Activated CD4-positive, alpha-beta T cell treated with anti-CD3 and anti-CD28 coated beads, Interleukin-2, amount 50 U/mL, for 16 hours (primary cell): ENCODE measurements around the gene SLC36A3.

Experiments
- DNase-seq: peaks from one replicate; pipeline ENCODE4 v3.0.0-alpha.2; 2020

The SLC36A3 gene

DNA sequence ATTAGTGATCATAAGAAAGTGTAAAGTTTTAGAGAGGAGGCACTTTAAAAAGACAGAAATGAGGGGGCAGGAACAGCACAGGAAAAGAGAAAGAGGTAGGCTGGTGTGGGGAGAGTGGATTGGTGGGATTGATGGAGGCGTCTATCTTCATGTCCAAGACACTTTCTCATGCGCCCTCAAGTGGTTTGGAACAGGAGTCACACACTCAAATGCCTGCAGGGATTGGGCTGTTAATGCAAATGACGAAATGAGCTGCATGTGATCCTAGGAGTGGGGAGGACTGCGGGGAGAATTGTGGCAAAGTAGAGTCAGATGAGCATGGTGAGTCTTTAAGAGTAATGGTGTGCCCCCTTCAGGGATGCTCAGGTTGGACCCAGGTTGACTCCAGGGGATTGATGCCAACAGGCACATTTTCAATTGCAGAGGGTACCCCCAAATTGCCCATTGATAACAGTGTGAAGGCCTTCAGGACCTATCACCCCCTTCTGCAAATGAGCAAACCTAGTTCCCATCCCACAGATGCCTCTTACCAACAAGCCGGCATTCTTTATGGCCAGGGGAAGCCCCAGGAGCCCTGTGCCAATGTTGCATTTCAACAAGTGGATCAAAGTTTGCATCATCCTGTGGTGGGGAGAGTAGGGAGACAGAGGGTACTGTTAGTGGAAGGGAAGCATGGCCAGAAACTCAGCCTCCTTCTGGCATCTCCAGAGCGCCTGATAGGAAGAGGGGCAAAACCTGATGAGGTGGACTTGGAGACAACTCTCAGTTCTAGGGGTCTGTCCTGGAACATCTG is 5.3 kb downstream of the SLC36A3 start:
- peak; percentile 60 for DNase-seq

GRCh38 chr5:151296974-151297373 is 6.6 kb downstream of the SLC36A3 start:
- DNase-seq, result no peak

- no peak for DNase-seq
Measured at GRCh38 chr5:151296478-151296830, 7.1 kb downstream of the SLC36A3 start.

DNA sequence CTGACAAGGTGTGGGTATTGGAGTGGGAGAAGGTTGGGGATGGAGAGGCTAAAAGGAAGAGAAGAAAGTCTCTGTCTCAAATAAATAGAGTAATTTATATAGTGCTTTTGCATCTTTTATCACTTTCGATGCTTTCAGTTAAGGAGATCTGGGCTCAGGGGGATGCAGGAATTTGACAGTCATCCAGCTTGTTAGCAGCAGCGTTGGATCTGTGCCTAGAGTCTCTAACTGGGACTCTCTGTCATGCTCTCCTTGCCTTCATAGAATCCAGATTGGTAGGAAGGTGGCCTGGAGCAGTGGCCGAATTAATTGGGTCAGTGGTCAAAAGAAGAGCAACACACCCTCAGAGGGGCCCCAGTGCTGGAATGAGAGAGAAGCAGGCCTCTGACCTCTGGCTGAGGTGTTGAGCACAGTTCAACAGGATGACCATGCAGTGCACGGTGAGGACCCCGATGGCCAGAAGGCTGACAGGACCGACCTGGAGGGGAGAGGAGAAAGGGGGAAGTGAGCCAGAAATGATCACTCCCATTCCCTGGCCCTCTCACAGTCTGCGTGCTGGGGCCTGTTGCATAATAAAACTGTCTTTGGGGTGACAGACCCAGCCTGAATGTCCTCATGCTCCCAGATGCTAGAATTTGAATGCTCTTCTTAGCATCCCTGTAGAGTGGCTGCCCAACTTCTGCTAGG is 7.6 kb downstream of the SLC36A3 start:
- no peak for DNase-seq

DNA sequence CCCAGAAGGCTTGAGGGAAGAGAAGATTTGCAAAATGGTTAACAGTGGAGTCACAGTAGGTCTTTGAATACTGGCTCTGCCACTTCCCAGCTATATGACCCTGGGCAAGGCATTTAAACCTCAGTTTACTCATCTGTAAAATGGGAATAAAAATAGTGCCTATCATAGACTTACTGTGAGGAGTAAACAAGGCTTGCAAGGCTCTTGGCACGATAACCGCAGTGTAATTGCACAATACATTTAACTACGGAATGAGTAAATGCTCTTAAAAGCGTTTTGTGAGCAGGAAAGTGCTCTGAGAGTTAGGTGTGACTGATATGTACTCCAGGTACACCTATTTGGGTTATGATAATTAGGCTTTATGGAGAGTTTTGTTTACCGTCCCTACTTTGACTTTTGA is 8.4 kb downstream of the SLC36A3 start:
- no peak for DNase-seq

- no peak for DNase-seq
Measured at GRCh38 chr5:151293624-151294023, 9.9 kb downstream of the SLC36A3 start.

- no peak for DNase-seq
Measured at GRCh38 chr5:151288180-151288579, 15.4 kb downstream of the SLC36A3 start.

- DNase-seq, result no peak
Measured at GRCh38 chr5:151286246-151286645, 17.3 kb downstream of the SLC36A3 start.

DNA sequence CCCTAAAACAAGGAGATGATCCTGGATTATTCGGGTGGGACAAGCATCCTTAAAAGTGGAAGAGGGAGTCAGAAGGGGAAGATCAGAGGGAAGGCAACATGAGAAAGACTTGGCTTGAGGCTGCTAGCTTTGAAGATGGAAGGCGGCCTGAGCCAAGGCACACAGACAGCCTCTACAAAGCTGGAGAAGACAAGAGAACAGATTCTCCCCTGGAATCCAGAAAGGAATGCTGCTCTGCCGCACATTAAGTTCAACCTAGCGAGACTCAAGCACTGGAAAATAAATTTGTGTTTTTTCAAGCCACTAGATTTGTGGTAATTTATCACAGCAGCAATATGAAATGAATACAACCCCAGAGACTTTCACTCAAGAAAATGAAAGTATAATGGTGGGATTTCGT is 17.9 kb downstream of the SLC36A3 start:
- no peak for DNase-seq

- DNase-seq, result no peak
Measured at GRCh38 chr5:151284392-151284967, 19.1 kb downstream of the SLC36A3 start.

DNA sequence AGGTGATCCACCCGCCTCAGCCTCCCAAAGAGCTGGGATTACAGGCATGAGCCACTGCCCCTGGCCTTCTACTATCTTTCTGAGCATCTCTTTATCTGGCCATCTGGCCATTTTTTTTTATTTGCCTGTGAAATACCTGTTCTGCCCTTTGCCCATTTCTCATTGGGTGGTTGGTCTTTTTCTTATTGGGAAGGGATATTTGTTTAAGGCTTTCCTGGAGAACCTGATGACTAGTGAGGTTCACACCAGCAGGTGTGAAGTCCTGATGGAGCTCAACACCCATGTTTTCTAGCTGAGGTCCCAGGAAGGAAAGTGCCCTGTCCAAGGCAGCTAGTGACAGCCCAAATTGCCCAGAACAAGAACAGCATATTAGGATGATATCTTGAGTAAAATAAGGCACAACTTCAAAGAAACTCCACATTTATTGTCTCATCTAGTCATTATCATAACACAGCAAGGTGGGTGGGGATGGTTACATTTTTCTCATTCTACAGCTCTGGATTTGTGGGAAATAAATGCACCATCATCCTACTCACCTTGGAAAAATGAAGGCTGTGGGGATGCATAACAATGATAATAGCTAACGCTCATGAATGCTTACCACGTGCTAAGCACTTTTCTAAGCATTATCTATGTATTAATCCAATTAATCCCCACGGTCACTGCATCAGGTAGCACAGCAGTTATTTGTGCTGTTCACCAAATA is 20.3 kb downstream of the SLC36A3 start:
- no peak for DNase-seq

DNA sequence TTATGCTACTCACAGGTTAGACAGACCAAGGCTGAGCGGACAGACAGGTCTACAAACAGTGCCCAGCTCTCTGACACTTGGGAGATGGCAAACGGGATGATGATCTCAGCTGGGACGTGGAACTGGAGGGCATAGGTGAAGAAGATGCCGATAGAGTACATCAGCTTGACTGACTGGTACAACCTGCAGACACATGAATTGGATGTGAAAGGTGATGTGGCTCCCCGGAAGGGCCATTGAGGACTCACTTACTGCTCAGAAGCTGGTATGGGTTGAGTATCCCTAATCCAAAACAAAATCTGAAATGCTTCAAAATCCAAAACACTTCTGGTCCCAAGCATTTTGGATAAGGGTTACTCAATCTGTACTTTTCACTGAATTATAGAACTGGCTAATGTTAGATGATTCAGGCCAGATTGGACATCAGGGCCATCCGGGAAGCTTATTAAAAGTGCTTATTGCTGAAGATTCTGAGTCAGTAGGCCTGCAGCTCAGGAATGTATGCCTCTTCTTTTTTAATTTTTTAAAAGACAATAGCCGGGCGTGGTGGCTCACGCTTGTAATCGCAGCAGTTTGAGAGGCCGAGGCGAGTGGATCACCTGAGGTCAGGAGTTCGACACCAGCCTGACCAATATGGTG is 22.4 kb downstream of the SLC36A3 start:
- no peak for DNase-seq

- DNase-seq, result no peak
Measured at GRCh38 chr5:151280443-151280842, 23.1 kb downstream of the SLC36A3 start.

DNA sequence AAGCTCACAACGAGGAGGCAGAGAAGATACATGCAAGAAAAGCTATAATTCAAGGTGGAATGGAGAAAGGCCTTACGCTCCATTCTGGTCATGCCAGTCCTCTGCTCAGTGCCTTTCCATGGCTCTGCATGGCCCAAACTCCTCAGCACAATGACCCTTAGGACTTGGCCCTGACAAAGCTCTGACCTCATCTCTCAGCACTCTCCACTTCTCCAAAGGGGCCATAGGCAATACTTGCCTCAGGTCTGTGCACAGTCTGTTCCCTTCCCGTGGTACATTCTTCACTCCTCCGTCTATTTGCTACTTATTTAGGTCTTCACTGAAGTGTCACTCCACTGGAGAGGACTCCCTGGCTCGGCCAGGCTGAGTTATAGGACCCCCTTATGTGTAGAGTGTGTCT is 24.7 kb downstream of the SLC36A3 start:
- no peak for DNase-seq

DNA sequence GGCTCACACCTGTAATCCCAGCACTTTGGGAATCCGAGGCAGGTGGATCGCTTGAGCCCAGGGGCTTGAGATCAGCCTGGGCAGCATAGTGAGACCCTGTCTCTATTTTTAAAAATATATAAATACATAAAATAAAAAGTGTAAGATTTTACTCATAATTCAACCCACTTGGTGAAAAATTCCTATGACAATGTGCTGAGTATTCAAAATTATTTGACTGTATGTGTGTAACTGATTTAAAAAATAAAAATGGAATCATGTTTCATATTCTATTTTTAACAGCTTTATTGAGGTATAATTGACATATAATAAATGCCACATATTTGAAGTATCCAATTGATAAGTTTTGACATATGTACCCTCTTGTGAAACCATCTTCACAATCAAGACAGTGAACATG is 27.8 kb downstream of the SLC36A3 start:
- no peak for DNase-seq

- no peak for DNase-seq
Measured at GRCh38 chr5:151274666-151275065, 28.9 kb downstream of the SLC36A3 start.

DNA sequence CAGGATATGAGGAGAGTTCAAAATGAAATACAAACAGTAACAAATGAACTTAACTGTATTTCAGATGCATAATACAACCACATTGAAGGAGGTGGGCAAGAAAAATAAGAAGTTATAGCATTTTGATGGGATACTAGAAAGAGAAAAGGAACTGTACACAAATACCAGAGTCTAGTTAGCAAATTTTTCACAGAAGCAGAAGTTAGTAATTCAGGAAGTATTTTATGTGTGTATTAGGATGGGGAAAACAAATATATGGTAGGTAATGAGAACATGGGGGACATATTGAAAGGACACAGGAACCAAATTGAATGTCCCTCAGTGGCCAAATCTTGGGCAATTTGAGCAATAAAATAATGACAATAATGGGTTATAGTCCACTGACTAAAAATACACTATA is 32.2 kb downstream of the SLC36A3 start:
- DNase-seq, result no peak

DNA sequence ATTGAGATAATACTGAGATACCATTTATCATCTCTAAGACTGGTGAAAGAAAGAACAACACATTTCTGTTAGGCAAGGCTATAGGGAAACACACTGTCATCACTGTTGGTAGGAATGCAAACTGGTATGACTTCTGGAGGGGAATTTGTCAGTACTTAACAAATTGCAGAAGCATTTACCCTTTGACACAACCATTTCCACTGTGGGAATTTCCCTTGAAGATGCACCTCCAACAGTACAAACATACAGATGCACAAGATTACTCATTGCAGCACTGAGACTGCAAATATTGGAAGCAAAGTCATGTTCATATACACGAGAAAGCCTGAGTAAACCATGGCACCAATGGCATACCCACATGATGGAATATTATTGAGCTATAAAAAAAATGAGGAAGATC is 33.0 kb downstream of the SLC36A3 start:
- DNase-seq, result peak; percentile 85

DNA sequence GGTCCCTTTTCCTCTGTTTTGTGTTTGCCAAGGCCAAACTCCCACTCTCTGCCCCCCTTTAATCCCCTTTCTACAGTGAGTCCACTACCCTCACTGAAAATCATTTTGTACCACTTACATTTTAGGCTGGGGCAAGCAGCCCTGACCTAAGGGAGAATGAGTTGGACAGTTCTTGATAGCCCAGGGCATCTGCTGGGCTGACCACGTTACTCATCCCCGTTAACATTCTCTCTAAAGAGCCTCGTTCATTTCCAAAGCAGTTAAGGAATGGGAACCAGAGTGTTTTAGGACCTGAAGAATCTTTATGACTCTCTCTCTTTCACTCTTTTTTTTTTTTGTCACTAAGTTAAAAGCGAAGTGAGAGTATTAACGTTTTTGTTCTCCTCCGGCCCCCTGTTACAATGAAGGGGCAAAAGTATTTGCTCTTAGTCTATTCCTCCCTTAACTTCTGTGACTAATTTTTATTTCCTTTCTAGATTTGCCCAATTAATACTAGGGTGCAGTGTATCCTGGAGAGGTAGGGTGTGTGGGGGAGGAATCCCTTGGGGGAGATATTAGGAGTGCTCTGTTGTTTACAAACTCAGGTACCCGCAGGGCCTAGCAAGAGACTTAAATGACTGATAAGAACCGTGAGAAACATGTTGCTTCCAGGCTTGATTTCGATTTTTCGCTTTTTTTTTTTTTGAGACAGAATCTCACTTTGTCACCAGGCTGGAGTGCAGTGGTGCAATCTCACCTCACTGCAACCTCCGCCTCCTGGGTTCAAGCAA is 35.9 kb downstream of the SLC36A3 start:
- DNase-seq, result no peak

GRCh38 chr5:151264113-151264512 is 39.5 kb downstream of the SLC36A3 start:
- peak; percentile 80 for DNase-seq

- DNase-seq, result no peak
Measured at GRCh38 chr5:151262532-151262931, 41.0 kb downstream of the SLC36A3 start.

DNA sequence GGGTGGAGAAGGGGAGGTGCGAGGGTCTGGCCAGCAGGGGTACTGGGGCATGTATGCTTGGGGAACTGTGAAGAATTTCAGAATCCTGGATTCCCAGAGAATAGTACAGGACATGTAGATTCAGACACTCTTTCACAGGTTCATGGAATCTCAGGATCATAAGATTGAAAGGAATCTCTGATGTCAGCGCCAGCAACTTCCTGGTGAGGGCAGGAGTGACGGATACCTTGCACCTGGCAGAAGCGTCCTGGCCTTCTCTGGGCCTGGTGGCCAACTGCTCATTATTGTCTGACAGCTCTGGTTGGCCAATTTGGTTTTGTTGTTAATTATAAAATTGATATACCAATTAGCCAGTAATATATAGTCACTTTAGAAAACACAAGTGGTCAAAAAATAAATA is 43.6 kb downstream of the SLC36A3 start:
- DNase-seq, result no peak
